ENCODE measurements around the gene EZR. TPM values are rescaled to one million over a fixed set of nuclear protein-coding genes. Genes with fewer than 3 reads are reported as not detected.
A peak's percentile ranks its signal among the peaks of the same experiment; 100 is the strongest.

Gene EZR
- polyA plus RNA-seq, 1 donor (not counting 4 experiments of a cell fraction or from before 2014, with no cell fraction given) = 277 TPM

GRCh38 chr6:158819977-158820622 lies 932 bp upstream of the EZR start:
- H3K4me3 ChIP-seq (ENCODE audit: control insufficient read depth in 2 of 3, extremely low read depth in 1 of 3, insufficient read depth in 2 of 3, low read depth in 1 of 3, low read length in 3 of 3) = no peak overlapping the region
- peak overlapping the region; percentile 98 for H3K27ac ChIP-seq (ENCODE audit: control insufficient read depth, insufficient read depth, low read length)
- H3K4me2 ChIP-seq (ENCODE audit: control insufficient read depth, extremely low read depth, insufficient read depth, low read depth, low read length) = no peak overlapping the region
- H3K79me2 ChIP-seq (ENCODE audit: control insufficient read depth, insufficient read depth, low read length) = peaks cover 29% of the 10 kb centered on the region
- H2AFZ ChIP-seq (ENCODE audit: control insufficient read depth, low read length) = no peak overlapping the region
- H3K36me3 ChIP-seq (ENCODE audit: control insufficient read depth in 2 of 2, extremely low read depth in 1 of 2, insufficient read depth in 2 of 2, low read length in 2 of 2) = peaks cover 5 to 21% of the 10 kb centered on the region in 2 experiments
- peaks cover 24% of the 10 kb centered on the region for H4K20me1 ChIP-seq (ENCODE audit: control insufficient read depth, extremely low read depth, insufficient read depth, low read length)
- H3K4me1 ChIP-seq (ENCODE audit: control insufficient read depth, extremely low read depth, insufficient read depth, low read length) = peaks cover 18% of the 10 kb centered on the region
- DNase-seq (ENCODE audit: low read depth, low spot score) (no peak), FAIRE-seq (no peak)
- H3K27me3 ChIP-seq (ENCODE audit: control insufficient read depth, extremely low read depth, insufficient read depth, low read length) = no peaks in the 10 kb centered on the region
- dilution Hi-C loops (cut with MboI; ENCODE audit: extremely low pct_ligation_motif_present, low sequenced_read_pairs) = no loop called here
- no peak for TF ChIP-seq EZH2 (IDR thresholded peaks at IDR 0.05; ENCODE audit: low read length)
- no peak for TF ChIP-seq CTCF (optimal IDR thresholded peaks at IDR 0.05 in 1 of 3, IDR thresholded peaks at IDR 0.05 in 1 of 3, conservative IDR thresholded peaks at IDR 0.05 in 1 of 3; ENCODE audit: extremely low read depth in 1 of 3, insufficient read depth in 2 of 3, low read length in 3 of 3)
- no peak overlapping the region for H3K9ac ChIP-seq (ENCODE audit: control insufficient read depth, extremely low read depth, insufficient read depth, low read length)
- no peaks in the 10 kb centered on the region for H3K9me3 ChIP-seq (ENCODE audit: control insufficient read depth, low read depth, low read length)
- no peaks in the 10 kb centered on the region for H3K9me1 ChIP-seq (ENCODE audit: control insufficient read depth, extremely low read depth, insufficient read depth, low read length)

- peak overlapping the region; percentile 74 to 100 (median 87) for H3K4me3 ChIP-seq (ENCODE audit: control insufficient read depth in 2 of 3, extremely low read depth in 1 of 3, insufficient read depth in 2 of 3, low read depth in 1 of 3, low read length in 3 of 3)
- H3K27ac ChIP-seq (ENCODE audit: control insufficient read depth, insufficient read depth, low read length) = peak overlapping the region; percentile 98
- dilution Hi-C loops (cut with MboI; ENCODE audit: extremely low pct_ligation_motif_present, low sequenced_read_pairs) = no loop called here
- DNase-seq (ENCODE audit: low read depth, low spot score) = no peak
- no peak overlapping the region for H2AFZ ChIP-seq (ENCODE audit: control insufficient read depth, low read length)
- peaks cover 32% of the 10 kb centered on the region for H3K4me1 ChIP-seq (ENCODE audit: control insufficient read depth, extremely low read depth, insufficient read depth, low read length)
- peaks cover 9 to 28% of the 10 kb centered on the region in 2 experiments for H3K36me3 ChIP-seq (ENCODE audit: control insufficient read depth in 2 of 2, extremely low read depth in 1 of 2, insufficient read depth in 2 of 2, low read length in 2 of 2)
- H3K4me2 ChIP-seq (ENCODE audit: control insufficient read depth, extremely low read depth, insufficient read depth, low read depth, low read length) = no peak overlapping the region
- H3K9me3 ChIP-seq (ENCODE audit: control insufficient read depth, low read depth, low read length) = no peaks in the 10 kb centered on the region
- no peaks in the 10 kb centered on the region for H3K9me1 ChIP-seq (ENCODE audit: control insufficient read depth, extremely low read depth, insufficient read depth, low read length)
- H4K20me1 ChIP-seq (ENCODE audit: control insufficient read depth, extremely low read depth, insufficient read depth, low read length) = peaks cover 32% of the 10 kb centered on the region
- H3K27me3 ChIP-seq (ENCODE audit: control insufficient read depth, extremely low read depth, insufficient read depth, low read length) = no peaks in the 10 kb centered on the region
- peaks cover 43% of the 10 kb centered on the region for H3K79me2 ChIP-seq (ENCODE audit: control insufficient read depth, insufficient read depth, low read length)
- no peak for TF ChIP-seq EZH2 (IDR thresholded peaks at IDR 0.05; ENCODE audit: low read length)
- no peak for TF ChIP-seq CTCF (optimal IDR thresholded peaks at IDR 0.05 in 1 of 3, IDR thresholded peaks at IDR 0.05 in 1 of 3, conservative IDR thresholded peaks at IDR 0.05 in 1 of 3; ENCODE audit: extremely low read depth in 1 of 3, insufficient read depth in 2 of 3, low read length in 3 of 3)
- H3K9ac ChIP-seq (ENCODE audit: control insufficient read depth, extremely low read depth, insufficient read depth, low read length) = peak overlapping the region; percentile 99
- no peak for FAIRE-seq
These were observed 471 bp downstream of the EZR start for GRCh38 chr6:158818581-158819212.
